ENCODE results near the gene TFE3. TPM values are rescaled to one million over a fixed set of nuclear protein-coding genes. Genes with fewer than 3 reads are reported as not detected.

The TFE3 gene, protein sequence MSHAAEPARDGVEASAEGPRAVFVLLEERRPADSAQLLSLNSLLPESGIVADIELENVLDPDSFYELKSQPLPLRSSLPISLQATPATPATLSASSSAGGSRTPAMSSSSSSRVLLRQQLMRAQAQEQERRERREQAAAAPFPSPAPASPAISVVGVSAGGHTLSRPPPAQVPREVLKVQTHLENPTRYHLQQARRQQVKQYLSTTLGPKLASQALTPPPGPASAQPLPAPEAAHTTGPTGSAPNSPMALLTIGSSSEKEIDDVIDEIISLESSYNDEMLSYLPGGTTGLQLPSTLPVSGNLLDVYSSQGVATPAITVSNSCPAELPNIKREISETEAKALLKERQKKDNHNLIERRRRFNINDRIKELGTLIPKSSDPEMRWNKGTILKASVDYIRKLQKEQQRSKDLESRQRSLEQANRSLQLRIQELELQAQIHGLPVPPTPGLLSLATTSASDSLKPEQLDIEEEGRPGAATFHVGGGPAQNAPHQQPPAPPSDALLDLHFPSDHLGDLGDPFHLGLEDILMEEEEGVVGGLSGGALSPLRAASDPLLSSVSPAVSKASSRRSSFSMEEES
- total RNA-seq (2021): 58.9 and 59.8 TPM in 2 replicates
- long read RNA-seq, transcript TFE3-201 (10 exons, 3,415 nt): major isoform, 66 of 126 reads
- long read RNA-seq, transcript TFE3-204 (10 exons, 3,279 nt): minor isoform, 22 of 126 reads
- long read RNA-seq, partial matches to known transcripts: 13 of 126 reads
- long read RNA-seq, other reads (novel, unspliced or antisense): 25 of 126 reads

DNA sequence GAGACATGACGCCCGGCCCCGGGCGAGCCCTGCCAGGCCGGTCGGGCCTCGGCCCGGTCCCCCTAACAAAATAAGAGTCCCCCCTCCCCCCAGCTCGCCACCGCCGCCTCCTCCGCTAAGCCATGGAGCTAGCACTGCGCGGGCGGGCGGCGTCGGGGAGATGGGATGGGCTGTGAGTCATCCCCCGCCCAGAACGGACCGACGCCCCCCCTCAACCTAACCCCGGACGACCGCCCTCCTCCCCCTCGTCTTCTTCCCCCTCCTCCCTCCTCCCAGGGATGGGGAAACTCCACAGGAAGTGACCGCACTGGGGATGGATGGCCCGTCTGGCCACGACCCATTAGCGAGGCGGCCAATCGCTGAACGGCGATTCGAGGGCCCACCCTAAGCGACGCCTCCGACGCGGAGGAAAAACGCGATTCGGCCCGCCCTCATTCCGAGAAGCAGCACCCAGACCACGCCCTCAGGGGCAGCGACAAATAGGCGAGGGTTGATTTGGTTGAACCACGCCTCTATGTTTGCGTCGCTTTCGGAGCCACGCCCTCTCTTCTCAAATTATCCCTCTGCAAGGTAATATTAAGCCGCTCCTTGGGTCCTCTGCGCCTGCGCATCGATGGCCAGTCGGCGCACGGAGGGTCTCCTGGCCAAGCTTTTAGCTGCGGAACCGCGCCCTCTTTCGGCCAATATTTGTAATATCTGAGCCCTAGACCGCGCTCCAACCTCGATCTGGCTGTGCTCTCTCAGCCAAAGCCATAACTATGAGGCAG is at the start of gene TFE3:
TSS of gene TFE3 (minus strand) at position 138 of the 767 bp plus-strand sequence. CDS start at position 7, 131 bp downstream.
- peak within 1 kb of the TSS; percentile 89 to 98 (median 93) for H3K27ac Mint-ChIP-seq

More for the DNA sequence above, at the start of gene TFE3:
- Histone ChIP-seq H3K79me2 (ENCODE audit: insufficient read depth, low read length) (peaks cover 12% of the 10 kb centered on the region; the same call in 1 of the 2 replicates), H3K14ac (ENCODE audit: insufficient read depth, low read length) (no peak within 1 kb of the TSS; the same call in 1 of the 2 replicates), H4K91ac (ENCODE audit: insufficient read length, low read depth, low read length) (no peak within 1 kb of the TSS), H3K9me3 (ENCODE audit: control insufficient read depth, low read depth, low read length) (no peaks in the 10 kb centered on the region), H2BK5ac (ENCODE audit: insufficient read length, low read length) (no peak within 1 kb of the TSS), H2BK120ac (ENCODE audit: low read depth, low read length, poor library complexity, severe bottlenecking) (no peak within 1 kb of the TSS), H3K18ac (ENCODE audit: insufficient read length, low read depth, low read length) (peak within 1 kb of the TSS; percentile 64), H2BK12ac (ENCODE audit: insufficient read length, low read depth, low read length) (no peak within 1 kb of the TSS), H3T11ph (ENCODE audit: low read length) (no peak within 1 kb of the TSS), H3K79me1 (ENCODE audit: insufficient read depth, low read depth, low read length, poor library complexity, severe bottlenecking) (peaks cover 2% of the 10 kb centered on the region), H4K8ac (replicated peaks; ENCODE audit: insufficient read length, low read depth, low read length) (no peak within 1 kb of the TSS), H3K23ac (ENCODE audit: insufficient read length, low read depth, low read length) (no peak within 1 kb of the TSS), H4K20me1 (ENCODE audit: control insufficient read depth, insufficient read depth, insufficient read length) (no peaks in the 10 kb centered on the region), H3K27ac (ENCODE audit: insufficient read length, low read depth, low read length) (peak within 1 kb of the TSS; percentile 76), H3K27me3 (ENCODE audit: insufficient read depth, low read length) (no peaks in the 10 kb centered on the region), H2AFZ (ENCODE audit: low read length) (no peak within 1 kb of the TSS), H3K4ac (ENCODE audit: low read depth, low read length) (no peak within 1 kb of the TSS), H3K4me2 (ENCODE audit: insufficient read depth, insufficient read length, low read length) (peak within 1 kb of the TSS; percentile 96), H3K9ac (ENCODE audit: extremely low read depth, insufficient read length, low read length) (peak within 1 kb of the TSS; percentile 89), H4K5ac (ENCODE audit: insufficient read length, low read depth, low read length) (no peak within 1 kb of the TSS), H3K23me2 (ENCODE audit: insufficient read length, low read depth, low read length, poor library complexity, severe bottlenecking) (peaks cover 7% of the 10 kb centered on the region), H3K56ac (ENCODE audit: insufficient read length, low read depth, low read length) (no peak within 1 kb of the TSS), H2BK20ac (ENCODE audit: low read depth, low read length, poor library complexity, severe bottlenecking) (no peak within 1 kb of the TSS), H2AK5ac (ENCODE audit: insufficient read length, low read length) (no peak within 1 kb of the TSS), H2BK15ac (ENCODE audit: low read depth, low read length) (no peak within 1 kb of the TSS), H3K4me1 (ENCODE audit: insufficient read depth, low read length) (peaks cover 5% of the 10 kb centered on the region)
- peak within 1 kb of the TSS; percentile 90 to 96 for H3K4me3 Mint-ChIP-seq
- H3K9me3 Mint-ChIP-seq: peaks cover 66 to 69% of the 10 kb centered on the region in 2 experiments
- no CpG with 5 or more reads among the region's 67 CpGs for WGBS (ENCODE audit: extremely low coverage, insufficient read length, low lambda C conversion rate)
- H3K36me3 Mint-ChIP-seq (ENCODE audit: insufficient read depth in 1 of 3, low read depth in 3 of 3): peaks cover 13 to 34% (median 22%) of the 10 kb centered on the region in 3 experiments
- peak; percentile 98 for DNase-seq
- peaks cover 2% of the 10 kb centered on the region; the same call in 1 of the 2 replicates for H3K27me3 Mint-ChIP-seq (ENCODE audit: low read depth)
- peaks cover 20 to 21% of the 10 kb centered on the region in 2 experiments for H3K4me1 Mint-ChIP-seq
- TF ChIP-seq, protein P1, sequence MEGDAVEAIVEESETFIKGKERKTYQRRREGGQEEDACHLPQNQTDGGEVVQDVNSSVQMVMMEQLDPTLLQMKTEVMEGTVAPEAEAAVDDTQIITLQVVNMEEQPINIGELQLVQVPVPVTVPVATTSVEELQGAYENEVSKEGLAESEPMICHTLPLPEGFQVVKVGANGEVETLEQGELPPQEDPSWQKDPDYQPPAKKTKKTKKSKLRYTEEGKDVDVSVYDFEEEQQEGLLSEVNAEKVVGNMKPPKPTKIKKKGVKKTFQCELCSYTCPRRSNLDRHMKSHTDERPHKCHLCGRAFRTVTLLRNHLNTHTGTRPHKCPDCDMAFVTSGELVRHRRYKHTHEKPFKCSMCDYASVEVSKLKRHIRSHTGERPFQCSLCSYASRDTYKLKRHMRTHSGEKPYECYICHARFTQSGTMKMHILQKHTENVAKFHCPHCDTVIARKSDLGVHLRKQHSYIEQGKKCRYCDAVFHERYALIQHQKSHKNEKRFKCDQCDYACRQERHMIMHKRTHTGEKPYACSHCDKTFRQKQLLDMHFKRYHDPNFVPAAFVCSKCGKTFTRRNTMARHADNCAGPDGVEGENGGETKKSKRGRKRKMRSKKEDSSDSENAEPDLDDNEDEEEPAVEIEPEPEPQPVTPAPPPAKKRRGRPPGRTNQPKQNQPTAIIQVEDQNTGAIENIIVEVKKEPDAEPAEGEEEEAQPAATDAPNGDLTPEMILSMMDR (conservative IDR thresholded peaks at IDR 0.05): peak; percentile 72

Measured in H9 (cell line).